ENCODE data around the gene SLC8A3.
"Not testable (repeated sequence)": the region's sequence is repeated elsewhere in the genome, so short reads cannot be mapped to it uniquely, and the experiment has no call there.

Gene SLC8A3

GRCh38 chr14:70188659-70189455 lies at the start of gene SLC8A3:
SLC8A3 (minus strand) TSS chr14:70188951; CDS start chr14:70168422, 20,529 bp downstream.
- DNase-seq (ENCODE audit: low read depth) = no peak

- DNase-seq (ENCODE audit: low read depth) = no peak
Observed at GRCh38 chr14:70237710-70238109, 49.0 kb upstream of the SLC8A3 start.

- no peak for DNase-seq (ENCODE audit: low read depth)
Observed at GRCh38 chr14:70234066-70234950, 45.6 kb upstream of the SLC8A3 start.

- DNase-seq (ENCODE audit: low read depth) = not testable (repeated sequence)
Observed at GRCh38 chr14:70231756-70232544, 43.2 kb upstream of the SLC8A3 start.

- DNase-seq (ENCODE audit: low read depth) = not testable (repeated sequence)
Observed at GRCh38 chr14:70229877-70230640, 41.3 kb upstream of the SLC8A3 start.

GRCh38 chr14:70213721-70214282 lies 25.1 kb upstream of the SLC8A3 start:
- DNase-seq (ENCODE audit: low read depth) = no peak

- no peak for DNase-seq (ENCODE audit: low read depth)
Observed at GRCh38 chr14:70212752-70213151, 24.0 kb upstream of the SLC8A3 start.

GRCh38 chr14:70208380-70208779 lies 19.6 kb upstream of the SLC8A3 start:
- DNase-seq (ENCODE audit: low read depth) = no peak

GRCh38 chr14:70203686-70204085 lies 14.9 kb upstream of the SLC8A3 start:
- no peak for DNase-seq (ENCODE audit: low read depth)

GRCh38 chr14:70201994-70202393 lies 13.2 kb upstream of the SLC8A3 start:
- DNase-seq (ENCODE audit: low read depth) = no peak

- DNase-seq (ENCODE audit: low read depth) = no peak
Observed at GRCh38 chr14:70193396-70193795, 4.6 kb upstream of the SLC8A3 start.

- no peak for DNase-seq (ENCODE audit: low read depth)
Observed at GRCh38 chr14:70192915-70193314, 4.2 kb upstream of the SLC8A3 start.

- no peak for DNase-seq (ENCODE audit: low read depth)
Observed at GRCh38 chr14:70190156-70190555, 1.4 kb upstream of the SLC8A3 start.

GRCh38 chr14:70189456-70190077 lies 816 bp upstream of the SLC8A3 start:
- no peak for DNase-seq (ENCODE audit: low read depth)

- DNase-seq (ENCODE audit: low read depth) = no peak
Observed at GRCh38 chr14:70188322-70188658, 461 bp downstream of the SLC8A3 start.

- DNase-seq (ENCODE audit: low read depth) = no peak
Observed at GRCh38 chr14:70186900-70187451, 1.8 kb downstream of the SLC8A3 start.

GRCh38 chr14:70183991-70184390 lies 4.8 kb downstream of the SLC8A3 start:
- no peak for DNase-seq (ENCODE audit: low read depth)

- DNase-seq (ENCODE audit: low read depth) = no peak
Observed at GRCh38 chr14:70181276-70181675, 7.5 kb downstream of the SLC8A3 start.

GRCh38 chr14:70180718-70181117 lies 8.0 kb downstream of the SLC8A3 start:
- DNase-seq (ENCODE audit: low read depth) = no peak

- DNase-seq (ENCODE audit: low read depth) = no peak
Observed at GRCh38 chr14:70177081-70177800, 11.5 kb downstream of the SLC8A3 start.
